GM12878 (cell line): ENCODE measurements around the gene ACAP1. TPM values are rescaled to one million over a fixed set of nuclear protein-coding genes. Genes with fewer than 3 reads are reported as not detected.

Experiments used
- ATAC-seq: fragments of 200-7000 bp; cut with Tn5 transposase; 3 replicates; pipeline ENCODE4 v1.9.1; 2020; ENCODE audit warnings: mild to moderate bottlenecking, moderate library complexity
- BruUV-seq: library from RNA; stranded (reverse); fragments of 400-500 nt; replicated peaks from 2 replicates; lab custom pipeline; 2021; lab: Mats Ljungman, UMichigan
- CTCF ChIA-PET: fragments of 300-600 bp; sonication (Branson Sonifier 250); formaldehyde crosslinking; extraction: SDS; loops from one replicate; lab custom pipeline; 2021; ENCODE audit warnings: inconsistent platforms; lab: Yijun Ruan, JAX
- POLR2A ChIA-PET: fragments of 350-600 bp; formaldehyde crosslinking; extraction: SDS; loops from one replicate; lab custom pipeline; 2021; ENCODE audit warnings: inconsistent platforms; lab: Charles Lee
- RAD21 ChIA-PET: fragments of 300-600 bp; sonication (Branson Sonifier 250); formaldehyde crosslinking; loops from one replicate; lab custom pipeline; 2023; ENCODE audit warnings: antibody characterized with exemption; ENCODE audit not compliant: unreplicated experiment; lab: Charles Lee
- SMC1A ChIA-PET: fragments of 300-600 bp; sonication (Branson Sonifier 250); formaldehyde crosslinking; loops from one replicate; lab custom pipeline; 2023; ENCODE audit not compliant: unreplicated experiment, uncharacterized antibody; lab: Charles Lee
- DNase-seq: peaks from one replicate; pipeline ENCODE4 v3.0.0-alpha.2; 2011; ENCODE audit warnings: low read depth, low spot score
- FAIRE-seq: peaks from 3 replicates; lab custom pipeline; 2011; peaks lifted over from hg19 to GRCh38; lab: Jason Lieb, UNC
- H2AFZ ChIP-seq: 2 replicates; pipeline ENCODE4 v1.6.0; 2011; ENCODE audit warnings: low read depth, low read length, control low read depth; ENCODE audit not compliant: control insufficient read depth
- H3K27ac ChIP-seq: 2 replicates; pipeline ENCODE4 v1.5.1; 2011; ENCODE audit warnings: control low read depth; ENCODE audit not compliant: control insufficient read depth, insufficient read depth
- H3K27me3 ChIP-seq, 2 experiments: replicated peaks in 1 of 2; 2 replicates each; pipeline versions ENCODE4 v1.6.0 to v1.6.1; 2011; ENCODE audit warnings: low read length in 1 of 2; ENCODE audit not compliant: control insufficient read depth in 2 of 2, insufficient read depth in 2 of 2
- H3K36me3 ChIP-seq, 2 experiments: 2 replicates each; pipeline ENCODE4 v1.5.1; 2011; ENCODE audit warnings: low read length in 1 of 2; ENCODE audit not compliant: control insufficient read depth in 2 of 2, insufficient read depth in 2 of 2
- H3K4me1 ChIP-seq: 2 replicates; pipeline ENCODE4 v1.6.1; 2011; ENCODE audit warnings: mild to moderate bottlenecking, low read length, moderate library complexity, mixed read lengths; ENCODE audit not compliant: control insufficient read depth, insufficient read depth
- H3K4me2 ChIP-seq: 2 replicates; pipeline ENCODE4 v1.6.0; 2011; ENCODE audit warnings: control low read depth; ENCODE audit not compliant: control insufficient read depth, insufficient read depth
- H3K4me3 ChIP-seq: fragments of 200-600 bp; sonication (generic); 2 replicates; pipeline ENCODE4 v1.5.1; 2016
- H3K79me2 ChIP-seq: 2 replicates; pipeline ENCODE4 v1.6.0; 2011; ENCODE audit warnings: low read length; ENCODE audit not compliant: control insufficient read depth, insufficient read depth
- H3K9ac ChIP-seq: 2 replicates; pipeline ENCODE4 v1.8.0; 2011; ENCODE audit warnings: low read length, control low read depth, mixed read lengths; ENCODE audit not compliant: control insufficient read depth, insufficient read depth
- H3K9me3 ChIP-seq: replicated peaks from 3 replicates; pipeline ENCODE4 v1.5.1; 2011; ENCODE audit warnings: mild to moderate bottlenecking, low read length; ENCODE audit not compliant: control insufficient read depth, insufficient read depth
- H4K20me1 ChIP-seq: 2 replicates; pipeline ENCODE4 v1.6.0; 2011; ENCODE audit not compliant: control insufficient read depth, insufficient read depth
- BHLHE40 ChIP-seq, 2 experiments: fragments of 450-650 bp in 1 of 2; IDR thresholded peaks; 2 replicates each; pipeline ENCODE4 v1.6.1; 2011 to 2017; ENCODE audit warnings: low read depth in 2 of 2, borderline replicate concordance in 1 of 2, improper control_type of control experiment in 1 of 2, low read length in 1 of 2, mild to moderate bottlenecking in 1 of 2
- CHD4 ChIP-seq: fragments of 200-600 bp; sonication (generic); IDR thresholded peaks from 2 replicates; pipeline ENCODE4 v1.6.1; 2016; ENCODE audit warnings: mild to moderate bottlenecking
- CREB1 ChIP-seq: IDR thresholded peaks from 2 replicates; pipeline ENCODE4 v1.6.1; 2012; ENCODE audit warnings: low read depth, mild to moderate bottlenecking, inconsistent platforms
- E4F1 ChIP-seq: fragments of 450-650 bp; IDR thresholded peaks from 2 replicates; pipeline ENCODE4 v1.6.1; 2018; ENCODE audit warnings: borderline replicate concordance, mild to moderate bottlenecking; ENCODE audit not compliant: partially characterized antibody
- FOXM1 ChIP-seq: IDR thresholded peaks from 2 replicates; pipeline ENCODE4 v1.6.1; 2012; ENCODE audit warnings: low read depth, mild to moderate bottlenecking, inconsistent platforms, low read length, moderate library complexity
- IKZF1 ChIP-seq: fragments of 450-650 bp; conservative IDR thresholded peaks from 2 replicates; pipeline ENCODE4 v1.6.1; 2017; ENCODE audit warnings: antibody characterized with exemption, mild to moderate bottlenecking
- LARP7 ChIP-seq: fragments of 450-650 bp; IDR thresholded peaks from 2 replicates; pipeline ENCODE4 v1.6.1; 2017; ENCODE audit warnings: mild to moderate bottlenecking
- MTA2 ChIP-seq: fragments of 450-650 bp; IDR thresholded peaks from 2 replicates; pipeline ENCODE4 v1.6.1; 2016; ENCODE audit warnings: low read depth, mild to moderate bottlenecking, moderate library complexity
- MXI1 ChIP-seq: fragments of 150-350 bp; IDR thresholded peaks from 2 replicates; pipeline ENCODE4 v1.6.1; 2011; ENCODE audit warnings: low read depth, mild to moderate bottlenecking, inconsistent platforms, low read length, improper control_type of control experiment
- NBN ChIP-seq: fragments of 450-650 bp; IDR thresholded peaks from 2 replicates; pipeline ENCODE4 v1.6.1; 2016
- NR2C2 ChIP-seq: IDR thresholded peaks from 2 replicates; pipeline ENCODE4 v1.6.1; 2011; ENCODE audit warnings: borderline replicate concordance, low read depth; ENCODE audit not compliant: control insufficient read depth, insufficient read length
- PAX8 ChIP-seq: fragments of 450-650 bp; IDR thresholded peaks from 2 replicates; pipeline ENCODE4 v1.6.1; 2017; ENCODE audit warnings: mild to moderate bottlenecking, moderate library complexity
- SMC3 ChIP-seq: IDR thresholded peaks from 2 replicates; pipeline ENCODE4 v1.6.1; 2011; ENCODE audit warnings: low read length, improper control_type of control experiment, borderline replicate concordance
- SREBF2 ChIP-seq: IDR thresholded peaks from 2 replicates; pipeline ENCODE4 v1.6.1; 2012; ENCODE audit warnings: mild to moderate bottlenecking, low read length
- TCF7 ChIP-seq: IDR thresholded peaks from 2 replicates; pipeline ENCODE4 v1.6.1; 2014; ENCODE audit warnings: antibody characterized with exemption, borderline replicate concordance
- ZBTB4 ChIP-seq: fragments of 450-650 bp; formaldehyde crosslinking; IDR thresholded peaks from 2 replicates; pipeline ENCODE4 v1.4.0; 2022; ENCODE audit warnings: mild to moderate bottlenecking, moderate library complexity
- WGBS: methylation state at CpG from one replicate; pipeline ENCODE4 v1.1.6; 2016; ENCODE audit warnings: low lambda C conversion rate; ENCODE audit not compliant: insufficient replicate concordance, insufficient coverage; ENCODE audit errors: missing lambda C conversion rate; 5-methylcytosine and 5-hydroxymethylcytosine counted together
- in situ Hi-C: fragments of 300-500 bp; cut with MboI; formaldehyde crosslinking; loops from 9 replicates; pipeline ENCODE4 v1.14.3; 2018; ENCODE audit warnings: mixed read lengths
- intact Hi-C: fragments of 100-400 bp; cut with micrococcal nuclease; formaldehyde crosslinking; loops from one replicate; pipeline ENCODE4 v1.14.2; 2022; ENCODE audit not compliant: unreplicated experiment
- polyA plus RNA-seq, 11 experiments: library from polyadenylated mRNA; depleted of rRNA in 4 of 11; unstranded in 6 of 11; stranded (reverse) in 5 of 11; fragments of >200 nt; fragmentation: Nextera tagmentation in 4 of 11; fragmentation: Illumina TruSeq in 1 of 11; extraction: Ambion mirVana in 4 of 11; extraction: Trizol in 1 of 11; gene quantifications; 1 replicate in 1 of 11; 2 replicates in 10 of 11; pipeline versions ENCODE4 v1.2.1 to v1.2.3, GENCODE V29; 2011 to 2016; ENCODE audit warnings: inconsistent platforms in 2 of 11, missing spikeins in 2 of 11, low read depth in 1 of 11
- total RNA-seq, 4 experiments: library from RNA; depleted of rRNA in 3 of 4; stranded (reverse); fragments of >200 nt in 3 of 4; fragmentation: Illumina TruSeq in 1 of 4; extraction: Trizol in 1 of 4; gene quantifications; 2 replicates each; pipeline versions ENCODE4 v1.2.1 to v1.2.3, GENCODE V29; 2013 to 2021

The ACAP1 gene
- total and polyA plus RNA-seq, 10 of the 15 experiments (the other 5 are each of a cell fraction or from before 2014, with no cell fraction given), result 5.7 to 245 (median 118) TPM

- TF ChIP-seq FOXM1 (no peak), NR2C2 (no peak), CHD4 (no peak), ZBTB4 (CRISPR knock-in tag) (no peak)
- TF ChIP-seq, all 136 proteins: peak for 0
Observed at GRCh38 chr17:7352910-7353635, 16.7 kb downstream of the ACAP1 start (continued).

- RAD21 ChIA-PET, result interaction anchor here (0.5 to 3.6 kb wide), 9 partner anchors 8 to 333 kb away, joined by 3 to 31 read pairs (median 3); partner anchors contain the start of genes ACAP1, NEURL4, TMEM102 and TMEM256
- Histone ChIP-seq H3K27ac (no peak overlapping the region), H2AFZ (no peak overlapping the region), H3K9ac (0 out of 2 replicates have a peak overlapping the region, but pooled peaks have one; percentile 14), H3K36me3 (no peaks in the 10 kb centered on the region), H3K4me3 (no peak overlapping the region), H3K4me1 (peaks cover 23% of the 10 kb centered on the region), H4K20me1 (no peaks in the 10 kb centered on the region), H3K27me3 (no peaks in the 10 kb centered on the region), H3K9me3 (no peaks in the 10 kb centered on the region), H3K4me2 (peak overlapping the region; percentile 30; the same call in 1 of the 2 replicates), H3K79me2 (peaks cover 7% of the 10 kb centered on the region)
- 37% methylated on average over 9 of the region's 9 CpGs for WGBS
- CTCF ChIA-PET, result interaction anchor here (0.6 to 4.0 kb wide), 13 partner anchors 9 to 334 kb away, joined by 3 to 58 read pairs (median 9); partner anchors contain the start of genes SENP3, SOX15, TMEM102 and TNFSF13
- ATAC-seq, result no peak
- POLR2A ChIA-PET, result interaction anchor here (0.6 to 1.3 kb wide), 7 partner anchors 18 to 319 kb away, joined by 3 to 6 read pairs (median 3); partner anchors contain the start of genes ACAP1, GPS2, NEURL4 and SLC2A4
- intact Hi-C loops, result loop anchor here (5.0 kb wide), 1 partner anchor 83 kb away; the partner anchor contains the start of genes FGF11 and TMEM102
- BruUV-seq, result no TSS peak
- FAIRE-seq, result no peak
- DNase-seq, result no peak
- in situ Hi-C loops, result no loop called here
- SMC1A ChIA-PET, result interaction anchor here (0.6 to 2.4 kb wide), 5 partner anchors 18 to 333 kb away, joined by 3 to 9 read pairs (median 4); partner anchors contain the start of genes ACAP1 and TP53
- TF ChIP-seq MTA2 (peak; percentile 61; the same call in 1 of the 2 replicates), MXI1 (peak; percentile 59; the same call in 1 of the 2 replicates), CREB1 (peak; percentile 53; the same call in 1 of the 2 replicates), SREBF2 (no peak), TCF7 (no peak), NBN (0 out of 2 replicates have a peak, but pooled peaks have one; percentile 45), IKZF1 (no peak; the same call in 1 of the 2 replicates), E4F1 (no peak), BHLHE40 (IDR thresholded peaks at IDR 0.05; ENCODE audit: borderline replicate concordance in 1 of 2, low read depth in 2 of 2, low read length in 1 of 2) (peak in 1 of 2 experiments; percentile 23; a peak in 1 of 4 replicates), SMC3 (no peak), PAX8 (no peak), LARP7 (0 out of 2 replicates have a peak, but pooled peaks have one; percentile 24)
Observed at GRCh38 chr17:7354262-7354843, 18.0 kb downstream of the ACAP1 start.
